ENCODE results near the gene ENOX1. TPM values are rescaled to one million over a fixed set of nuclear protein-coding genes. Genes with fewer than 3 reads are reported as not detected.

Gene ENOX1
- total and polyA plus RNA-seq, 2 of the 8 experiments (the other 6 are each of a cell fraction or from before 2014, with no cell fraction given) = 0.23 to 0.37 TPM

DNA sequence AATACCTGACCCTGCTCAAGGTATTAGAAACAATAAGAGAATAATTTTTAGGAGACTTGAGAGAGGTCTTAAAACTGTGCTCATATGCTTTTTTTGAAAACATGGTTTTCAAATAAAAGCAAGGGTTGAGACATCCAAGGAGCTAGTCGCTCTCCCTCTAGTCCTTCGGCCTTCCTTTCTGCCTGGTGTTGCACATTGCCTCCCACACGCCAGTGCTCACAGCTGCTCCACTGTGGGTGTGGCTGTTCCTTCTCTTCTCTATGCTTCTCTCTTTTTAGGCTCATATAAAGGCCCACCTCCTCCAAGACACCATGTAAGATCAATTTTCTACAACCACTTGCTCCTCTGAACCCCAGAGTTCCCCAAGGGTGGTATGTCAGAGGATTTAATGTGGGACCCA lies 352.6 kb downstream of the ENOX1 start (continued):
- no peak for TF ChIP-seq SP2 (IDR thresholded peaks at IDR 0.05; ENCODE audit: low read length)
- no peak for TF ChIP-seq CHD7 (IDR thresholded peaks at IDR 0.05; ENCODE audit: insufficient replicate concordance, low read length)
- TF ChIP-seq HDAC2 (IDR thresholded peaks at IDR 0.05; ENCODE audit: borderline replicate concordance in 1 of 2, low read depth in 2 of 2, low read length in 2 of 2) = no peak
- no peak for TF ChIP-seq CHD1 (IDR thresholded peaks at IDR 0.05; ENCODE audit: low read depth, low read length)
- no peak for TF ChIP-seq HDAC6 (IDR thresholded peaks at IDR 0.05; ENCODE audit: low read depth, low read length)
- no peak for TF ChIP-seq RXRA (IDR thresholded peaks at IDR 0.05; ENCODE audit: insufficient read depth, low read depth, low read length)
- TF ChIP-seq, protein P1, sequence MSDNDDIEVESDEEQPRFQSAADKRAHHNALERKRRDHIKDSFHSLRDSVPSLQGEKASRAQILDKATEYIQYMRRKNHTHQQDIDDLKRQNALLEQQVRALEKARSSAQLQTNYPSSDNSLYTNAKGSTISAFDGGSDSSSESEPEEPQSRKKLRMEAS (IDR thresholded peaks at IDR 0.05) = no peak
- TF ChIP-seq CHD2 (IDR thresholded peaks at IDR 0.05; ENCODE audit: low read length) = no peak

Measured in H1 (cell line).